ENCODE results near the gene CMTM4.
A peak's percentile ranks its signal among the peaks of the same experiment; 100 is the strongest.
"Not testable (repeated sequence)": the region's sequence is repeated elsewhere in the genome, so short reads cannot be mapped to it uniquely, and the experiment has no call there.

Gene CMTM4

GRCh38 chr16:66588981-66589713, 107.4 kb downstream of the CMTM4 start:
- peak; percentile 17 to 67 (median 46) for DNase-seq

- no peak for DNase-seq
These were observed 108.5 kb downstream of the CMTM4 start for GRCh38 chr16:66587881-66588600.

GRCh38 chr16:66585481-66586239, 110.9 kb downstream of the CMTM4 start:
- DNase-seq: no peak

GRCh38 chr16:66581246-66581952, 115.1 kb downstream of the CMTM4 start:
- DNase-seq: no peak

GRCh38 chr16:66580605-66581209, 115.8 kb downstream of the CMTM4 start:
- DNase-seq: no peak

- DNase-seq: peak in 3 of 6 experiments; percentile 16 to 44 (median 23)
These were observed 117.7 kb downstream of the CMTM4 start, which contains the start of gene CMTM2 for GRCh38 chr16:66578651-66579531. TSS of gene CMTM2 (plus strand) at chr16:66579463. CDS start at chr16:66579608, 145 bp downstream.

GRCh38 chr16:66576296-66576695, 120.2 kb downstream of the CMTM4 start:
- DNase-seq: no peak

- no peak for DNase-seq
These were observed 121.5 kb downstream of the CMTM4 start for GRCh38 chr16:66575060-66575459.

GRCh38 chr16:66574531-66574930, 122.0 kb downstream of the CMTM4 start:
- no peak for DNase-seq

GRCh38 chr16:66574081-66574480, 122.5 kb downstream of the CMTM4 start:
- no peak for DNase-seq

GRCh38 chr16:66572356-66572755, 124.2 kb downstream of the CMTM4 start:
- DNase-seq: no peak

GRCh38 chr16:66569827-66570405, 126.6 kb downstream of the CMTM4 start:
- DNase-seq: no peak

GRCh38 chr16:66569131-66569530, 127.4 kb downstream of the CMTM4 start:
- DNase-seq: no peak

GRCh38 chr16:66568355-66568754, 128.2 kb downstream of the CMTM4 start:
- no peak for DNase-seq

- not testable (repeated sequence) for DNase-seq
These were observed 129.3 kb downstream of the CMTM4 start for GRCh38 chr16:66567270-66567669.

- DNase-seq: no peak
These were observed 130.3 kb downstream of the CMTM4 start, which contains the start of gene CMTM1 for GRCh38 chr16:66566051-66566901. TSS of gene CMTM1 (plus strand) at chr16:66566439. CDS start at chr16:66566514, 75 bp downstream.

All from stimulated activated naive CD4-positive, alpha-beta T cell (primary cell).